GM18870 (cell line): Measurements from ENCODE around the gene FRMD8.

Source experiments
- ATAC-seq: cut with Tn5 transposase; IDR thresholded peaks from one replicate; pipeline ENCODE4 v1.9.1; 2021; ENCODE audit warnings: moderate library complexity; ENCODE audit not compliant: unreplicated experiment

Gene FRMD8

DNA sequence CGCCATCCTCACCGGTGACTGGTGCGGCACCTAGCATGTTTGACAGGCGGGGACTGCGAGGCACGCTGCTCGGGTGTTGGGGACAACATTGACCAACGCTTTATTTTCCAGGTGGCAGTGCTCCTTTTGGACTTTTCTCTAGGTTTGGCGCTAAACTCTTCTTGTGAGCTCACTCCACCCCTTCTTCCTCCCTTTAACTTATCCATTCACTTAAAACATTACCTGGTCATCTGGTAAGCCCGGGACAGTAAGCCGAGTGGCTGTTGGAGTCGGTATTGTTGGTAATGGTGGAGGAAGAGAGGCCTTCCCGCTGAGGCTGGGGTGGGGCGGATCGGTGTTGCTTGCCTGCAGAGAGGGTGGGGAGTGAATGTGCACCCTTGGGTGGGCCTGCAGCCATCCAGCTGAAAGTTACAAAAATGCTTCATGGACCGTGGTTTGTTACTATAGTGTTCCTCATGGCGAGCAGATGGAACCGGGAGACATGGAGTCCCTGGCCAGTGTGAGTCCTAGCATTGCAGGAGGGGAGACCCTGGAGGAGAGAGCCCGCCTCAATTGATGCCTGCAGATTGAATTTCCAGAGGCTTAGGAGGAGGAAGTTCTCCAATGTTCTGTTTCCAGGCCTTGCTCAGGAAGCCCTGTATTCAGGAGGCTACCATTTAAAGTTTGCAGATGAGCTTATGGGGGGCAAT is 37.2 kb downstream of the FRMD8 start:
- ATAC-seq, result no peak

GRCh38 chr11:65424205-65425104 is 38.0 kb downstream of the FRMD8 start:
- no peak for ATAC-seq

DNA sequence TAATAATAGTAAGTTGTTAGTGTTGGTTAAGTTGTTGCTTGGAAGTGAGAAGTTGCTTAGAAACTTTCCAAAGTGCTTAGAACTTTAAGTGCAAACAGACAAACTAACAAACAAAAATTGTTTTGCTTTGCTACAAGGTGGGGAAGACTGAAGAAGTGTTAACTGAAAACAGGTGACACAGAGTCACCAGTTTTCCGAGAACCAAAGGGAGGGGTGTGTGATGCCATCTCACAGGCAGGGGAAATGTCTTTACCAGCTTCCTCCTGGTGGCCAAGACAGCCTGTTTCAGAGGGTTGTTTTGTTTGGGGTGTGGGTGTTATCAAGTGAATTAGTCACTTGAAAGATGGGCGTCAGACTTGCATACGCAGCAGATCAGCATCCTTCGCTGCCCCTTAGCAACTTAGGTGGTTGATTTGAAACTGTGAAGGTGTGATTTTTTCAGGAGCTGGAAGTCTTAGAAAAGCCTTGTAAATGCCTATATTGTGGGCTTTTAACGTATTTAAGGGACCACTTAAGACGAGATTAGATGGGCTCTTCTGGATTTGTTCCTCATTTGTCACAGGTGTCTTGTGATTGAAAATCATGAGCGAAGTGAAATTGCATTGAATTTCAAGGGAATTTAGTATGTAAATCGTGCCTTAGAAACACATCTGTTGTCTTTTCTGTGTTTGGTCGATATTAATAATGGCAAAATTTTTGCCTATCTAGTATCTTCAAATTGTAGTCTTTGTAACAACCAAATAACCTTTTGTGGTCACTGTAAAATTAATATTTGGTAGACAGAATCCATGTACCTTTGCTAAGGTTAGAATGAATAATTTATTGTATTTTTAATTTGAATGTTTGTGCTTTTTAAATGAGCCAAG is 38.9 kb downstream of the FRMD8 start:
- ATAC-seq, result no peak

GRCh38 chr11:65425971-65426838 is 39.8 kb downstream of the FRMD8 start:
- no peak for ATAC-seq

- no peak for ATAC-seq
Measured at GRCh38 chr11:65426839-65427690, 40.6 kb downstream of the FRMD8 start.

DNA sequence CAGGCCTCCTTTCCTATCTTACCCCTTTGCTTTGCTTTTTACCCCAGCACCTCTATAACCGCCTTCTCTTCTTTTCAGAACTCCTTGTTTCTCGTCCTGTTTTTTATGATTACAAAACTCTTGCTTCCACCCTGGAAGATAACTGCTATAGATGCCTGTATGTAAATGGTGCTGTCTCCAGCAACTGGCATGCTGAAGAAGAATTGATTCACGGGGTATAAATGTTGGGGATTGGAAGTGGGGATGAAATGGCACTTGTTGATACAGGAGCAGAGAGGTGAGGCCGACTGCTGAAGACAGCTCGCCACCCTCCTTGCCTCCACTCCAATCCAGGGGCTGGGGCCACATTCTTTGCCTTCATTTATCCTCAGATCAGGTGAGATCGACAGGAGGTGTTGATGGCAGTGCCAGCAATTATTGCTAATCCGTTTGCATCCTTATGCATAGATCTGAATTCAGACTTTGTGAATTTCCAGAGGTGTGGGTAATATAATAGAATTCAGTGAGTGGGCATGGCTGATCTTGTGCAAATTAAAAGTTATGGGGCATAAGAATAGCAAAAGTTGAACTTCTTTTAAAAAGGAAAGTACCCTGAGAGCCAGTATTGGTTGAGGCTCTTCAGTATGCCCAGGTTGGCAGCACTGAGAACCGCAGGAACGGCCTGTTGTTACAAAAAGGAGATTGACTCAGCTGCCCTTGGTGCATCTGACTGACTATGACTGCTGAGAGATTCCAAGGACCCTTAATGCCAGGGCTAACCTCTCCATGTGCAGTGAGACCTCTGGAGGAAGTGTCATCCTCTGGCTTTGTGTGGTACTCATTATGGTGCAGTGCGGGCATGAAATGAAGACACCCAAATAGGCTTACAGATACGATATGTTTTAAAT is 41.5 kb downstream of the FRMD8 start:
- no peak for ATAC-seq

DNA sequence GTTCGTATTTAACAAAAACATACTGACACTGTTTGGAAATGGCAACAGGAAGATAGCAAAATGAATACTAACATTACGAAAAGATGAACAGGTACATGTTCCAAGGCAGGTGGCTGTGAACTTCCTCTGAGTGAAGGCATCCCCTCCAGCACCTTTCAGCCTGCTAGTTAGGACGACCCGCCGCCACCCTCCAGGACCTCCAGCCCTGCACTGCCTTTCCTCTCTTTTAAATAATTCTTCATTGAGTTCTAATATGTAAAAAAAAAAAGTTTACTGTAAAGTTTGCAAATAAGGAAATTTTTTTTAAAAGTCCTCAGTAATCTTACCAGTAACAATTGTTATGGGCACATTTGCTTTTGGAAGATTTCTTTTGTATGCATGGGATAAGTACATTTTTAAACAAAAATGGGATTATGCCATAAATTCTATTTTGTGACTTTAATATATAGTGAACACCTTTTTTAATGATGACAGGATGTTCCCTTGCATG is 42.2 kb downstream of the FRMD8 start:
- no peak for ATAC-seq

GRCh38 chr11:65429068-65429681 is 42.7 kb downstream of the FRMD8 start:
- no peak for ATAC-seq

DNA sequence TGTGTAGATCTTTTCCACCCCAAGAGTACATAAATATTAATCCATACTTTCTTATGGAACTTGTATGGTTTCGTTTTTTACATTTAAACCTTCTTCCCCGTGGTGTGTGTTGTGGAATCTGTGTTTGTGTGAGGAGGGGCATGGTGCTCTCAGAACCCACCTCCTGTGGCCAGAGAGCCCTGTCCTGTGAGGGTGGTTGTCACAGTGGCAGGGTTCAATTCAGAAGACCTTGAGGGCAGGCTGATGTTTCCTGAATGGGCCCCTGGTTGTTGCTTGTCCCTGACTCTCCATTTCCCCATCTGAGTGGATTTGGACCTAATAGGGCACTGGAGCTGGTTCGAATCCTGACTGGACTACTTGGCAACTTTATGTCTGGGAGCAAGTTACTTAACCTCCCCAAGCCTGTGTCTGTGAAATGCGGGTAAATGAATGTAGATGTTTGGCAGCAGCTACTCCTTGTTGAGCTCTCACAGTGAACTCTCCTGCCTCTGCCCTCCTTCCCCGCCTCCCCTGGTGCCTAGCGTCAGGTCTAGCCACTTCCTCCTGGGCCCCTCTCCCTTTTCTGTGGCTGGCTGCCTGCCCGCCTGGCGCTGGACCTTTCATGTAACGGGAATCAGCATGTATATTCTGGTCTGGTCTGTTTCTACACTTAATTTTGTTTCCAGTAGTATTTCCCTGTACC is 43.4 kb downstream of the FRMD8 start:
- no peak for ATAC-seq

- no peak for ATAC-seq
Measured at GRCh38 chr11:65430406-65431217, 44.2 kb downstream of the FRMD8 start.

- ATAC-seq, result no peak
Measured at GRCh38 chr11:65431451-65432099, 45.1 kb downstream of the FRMD8 start.

- ATAC-seq, result no peak
Measured at GRCh38 chr11:65432100-65432650, 45.7 kb downstream of the FRMD8 start.

- ATAC-seq, result no peak
Measured at GRCh38 chr11:65432686-65433582, 46.5 kb downstream of the FRMD8 start.

DNA sequence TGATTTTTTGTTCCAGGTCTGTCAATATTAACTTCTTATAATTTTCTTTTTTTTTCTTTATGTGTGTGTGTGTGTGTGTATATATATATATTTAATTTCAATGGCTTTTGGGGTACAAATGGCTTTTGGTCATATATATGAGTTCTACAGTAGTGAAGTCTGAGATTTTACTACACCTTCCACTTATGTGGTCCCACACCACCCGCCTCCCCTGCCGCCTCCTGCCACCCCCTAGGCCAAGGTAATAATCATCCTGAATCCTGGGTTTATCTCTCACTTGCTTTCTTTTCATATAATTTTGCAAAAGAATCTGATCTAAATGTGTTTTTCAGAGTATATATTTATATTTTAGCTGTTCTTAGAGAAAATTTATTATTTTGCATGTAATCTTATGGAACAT is 47.2 kb downstream of the FRMD8 start:
- ATAC-seq, result no peak
